Prostate gland (tissue), 2 donors: ENCODE data around the gene BZW2. TPM values are rescaled to one million over a fixed set of nuclear protein-coding genes. Genes with fewer than 3 reads are reported as not detected.

Experiments
- DNase-seq: peaks from one replicate; pipeline ENCODE4 v3.0.0-alpha.2; 2019; ENCODE audit warnings: low spot score
- H3K27ac ChIP-seq, 2 donors: fragments of 200-600 bp; sonication (generic); 2 replicates each; pipeline ENCODE4 v1.5.1; 2017 to 2019
- H3K27me3 ChIP-seq: fragments of 200-600 bp; sonication (generic); replicated peaks from 2 replicates; pipeline ENCODE4 v1.5.1; 2019; ENCODE audit not compliant: insufficient read depth
- H3K36me3 ChIP-seq, 2 donors: fragments of 200-600 bp; sonication (generic); 1 replicate in 1 of 2; 2 replicates in 1 of 2; pipeline versions ENCODE4 v1.5.1 to v1.8.1; 2017 to 2019
- H3K4me1 ChIP-seq: fragments of 200-600 bp; sonication (generic); replicated peaks from 2 replicates; pipeline ENCODE4 v1.5.1; 2019
- H3K4me3 ChIP-seq, 2 donors: fragments of 200-600 bp; sonication (generic); 2 replicates each; pipeline ENCODE4 v1.5.1; 2017 to 2019
- H3K9me3 ChIP-seq: fragments of 200-600 bp; sonication (generic); 2 replicates; pipeline ENCODE4 v1.5.1; 2017
- POLR2A ChIP-seq: fragments of 450-650 bp; IDR thresholded peaks from one replicate; pipeline ENCODE4 v1.6.1; 2016; ENCODE audit warnings: antibody characterized with exemption, mild to moderate bottlenecking
- POLR2AphosphoS5 ChIP-seq: sonication (generic); formaldehyde crosslinking; IDR thresholded peaks from one replicate; pipeline ENCODE4 v1.6.1; 2017; ENCODE audit warnings: antibody characterized with exemption
- WGBS: methylation state at CpG from one replicate; pipeline ENCODE4 v1.1.5; 2018; 5-methylcytosine and 5-hydroxymethylcytosine counted together
- intact Hi-C: fragments of 100-400 bp; cut with DNase I; formaldehyde crosslinking; loops from one replicate; pipeline ENCODE4 v1.14.2; 2022
- total RNA-seq, 2 donors: library from RNA; depleted of rRNA; stranded (reverse); fragments of >200 nt; gene quantifications; one replicate each; pipeline ENCODE4 v1.1.0, GENCODE V29; 2016
- TF ChIP-seq, protein P1 (sequence below), 4 experiments: fragments of 200-600 bp in 2 of 4; fragments of 450-650 bp in 2 of 4; sonication (generic) in 2 of 4; IDR thresholded peaks; 1 replicate in 3 of 4; 2 replicates in 1 of 4; pipeline ENCODE4 v1.5.1; 2016 to 2019; ENCODE audit warnings: antibody characterized with exemption in 4 of 4, mild to moderate bottlenecking in 2 of 4, moderate library complexity in 2 of 4

Gene BZW2
- total RNA-seq, 2 donors from 2014 or later, result 31.0 to 33.5 TPM

DNA sequence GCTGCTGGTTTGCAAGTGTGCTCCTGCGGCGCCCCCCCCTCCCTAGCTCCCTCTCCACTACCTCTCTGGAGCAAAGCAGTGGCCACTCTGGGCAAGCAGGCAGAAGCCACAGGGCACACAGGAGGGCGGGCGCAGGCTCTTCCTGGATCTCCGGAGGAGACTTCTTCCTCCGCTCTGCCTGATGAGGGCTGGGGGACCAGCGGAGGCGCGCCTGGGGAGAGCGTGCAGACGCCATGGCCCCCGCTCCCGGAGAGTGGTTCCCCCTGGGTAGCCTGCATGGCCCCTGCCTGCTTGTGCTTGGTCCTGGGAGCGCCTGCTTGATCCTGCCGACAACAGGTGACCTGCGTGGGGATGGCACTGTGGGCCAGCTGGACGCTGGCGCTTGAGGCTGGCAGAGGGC is 29.4 kb upstream of the BZW2 start:
- no peak for DNase-seq
- Histone ChIP-seq H3K36me3 (no peaks in the 10 kb centered on the region), H3K27ac (no peak overlapping the region), H3K27me3 (no peaks in the 10 kb centered on the region), H3K4me1 (no peaks in the 10 kb centered on the region), H3K9me3 (no peaks in the 10 kb centered on the region), H3K4me3 (no peak overlapping the region)
- TF ChIP-seq POLR2A, result no peak
- TF ChIP-seq POLR2AphosphoS5, result no peak
- TF ChIP-seq, protein P1, sequence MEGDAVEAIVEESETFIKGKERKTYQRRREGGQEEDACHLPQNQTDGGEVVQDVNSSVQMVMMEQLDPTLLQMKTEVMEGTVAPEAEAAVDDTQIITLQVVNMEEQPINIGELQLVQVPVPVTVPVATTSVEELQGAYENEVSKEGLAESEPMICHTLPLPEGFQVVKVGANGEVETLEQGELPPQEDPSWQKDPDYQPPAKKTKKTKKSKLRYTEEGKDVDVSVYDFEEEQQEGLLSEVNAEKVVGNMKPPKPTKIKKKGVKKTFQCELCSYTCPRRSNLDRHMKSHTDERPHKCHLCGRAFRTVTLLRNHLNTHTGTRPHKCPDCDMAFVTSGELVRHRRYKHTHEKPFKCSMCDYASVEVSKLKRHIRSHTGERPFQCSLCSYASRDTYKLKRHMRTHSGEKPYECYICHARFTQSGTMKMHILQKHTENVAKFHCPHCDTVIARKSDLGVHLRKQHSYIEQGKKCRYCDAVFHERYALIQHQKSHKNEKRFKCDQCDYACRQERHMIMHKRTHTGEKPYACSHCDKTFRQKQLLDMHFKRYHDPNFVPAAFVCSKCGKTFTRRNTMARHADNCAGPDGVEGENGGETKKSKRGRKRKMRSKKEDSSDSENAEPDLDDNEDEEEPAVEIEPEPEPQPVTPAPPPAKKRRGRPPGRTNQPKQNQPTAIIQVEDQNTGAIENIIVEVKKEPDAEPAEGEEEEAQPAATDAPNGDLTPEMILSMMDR (IDR thresholded peaks at IDR 0.05), result no peak
- 93% methylated on average over 17 of the region's 18 CpGs for WGBS
- intact Hi-C loops, result no loop called here

DNA sequence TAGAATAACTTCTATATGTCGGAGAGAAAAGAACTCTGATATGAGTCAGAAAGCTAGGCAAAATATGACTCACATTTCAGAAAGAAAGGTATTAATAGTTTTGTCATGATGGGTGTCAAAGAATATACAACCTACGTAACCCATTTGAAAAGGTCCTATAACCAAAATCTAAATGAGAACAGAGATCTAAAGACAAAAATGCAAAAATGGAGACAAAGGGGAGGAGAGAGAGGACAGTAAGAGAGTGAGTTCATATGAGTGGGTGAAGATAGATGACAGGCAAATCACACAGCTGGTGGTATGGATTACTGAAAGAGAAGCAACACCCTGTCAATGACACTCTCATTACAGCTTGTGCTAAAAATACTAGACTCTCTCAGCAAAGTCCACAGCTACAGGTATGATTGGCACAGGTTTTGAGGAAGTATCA is 26.0 kb upstream of the BZW2 start:
- 92% methylated on average over 2 of the region's 2 CpGs for WGBS
- H3K4me1 ChIP-seq, result no peaks in the 10 kb centered on the region
- TF ChIP-seq, protein P1 (IDR thresholded peaks at IDR 0.05), result no peak
- TF ChIP-seq POLR2A (no peak), POLR2AphosphoS5 (no peak)
- no peak overlapping the region for H3K4me3 ChIP-seq
- DNase-seq, result no peak
- H3K9me3 ChIP-seq, result no peaks in the 10 kb centered on the region
- intact Hi-C loops, result no loop called here
- H3K27ac ChIP-seq, result no peak overlapping the region
- H3K36me3 ChIP-seq, result no peaks in the 10 kb centered on the region
- H3K27me3 ChIP-seq, result no peaks in the 10 kb centered on the region

DNA sequence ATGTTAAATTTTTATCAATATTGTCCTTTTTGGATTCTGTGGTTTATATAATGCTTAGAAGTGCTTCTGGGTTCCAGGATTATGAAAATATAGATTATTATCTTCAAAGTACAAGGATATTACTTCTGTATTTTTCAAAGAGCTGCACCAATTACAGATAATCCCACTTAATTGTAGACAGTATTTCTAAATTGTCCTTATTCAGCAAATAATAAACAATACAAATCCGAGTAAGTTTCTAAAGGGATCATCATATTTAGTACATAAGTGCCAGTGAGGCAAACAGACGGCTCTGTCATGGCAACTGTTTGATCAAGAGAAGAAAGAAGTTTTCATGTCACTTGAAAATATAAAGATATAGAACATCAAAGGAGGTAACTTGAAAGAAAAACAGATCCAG is 19.6 kb upstream of the BZW2 start:
- H3K9me3 ChIP-seq, result no peaks in the 10 kb centered on the region
- H3K36me3 ChIP-seq, result no peaks in the 10 kb centered on the region
- 40% methylated on average over 2 of the region's 2 CpGs for WGBS
- no peak overlapping the region for H3K4me3 ChIP-seq
- no peak for TF ChIP-seq POLR2AphosphoS5
- H3K27ac ChIP-seq, result no peak overlapping the region
- DNase-seq, result no peak
- no peaks in the 10 kb centered on the region for H3K4me1 ChIP-seq
- no peaks in the 10 kb centered on the region for H3K27me3 ChIP-seq
- intact Hi-C loops, result no loop called here

DNA sequence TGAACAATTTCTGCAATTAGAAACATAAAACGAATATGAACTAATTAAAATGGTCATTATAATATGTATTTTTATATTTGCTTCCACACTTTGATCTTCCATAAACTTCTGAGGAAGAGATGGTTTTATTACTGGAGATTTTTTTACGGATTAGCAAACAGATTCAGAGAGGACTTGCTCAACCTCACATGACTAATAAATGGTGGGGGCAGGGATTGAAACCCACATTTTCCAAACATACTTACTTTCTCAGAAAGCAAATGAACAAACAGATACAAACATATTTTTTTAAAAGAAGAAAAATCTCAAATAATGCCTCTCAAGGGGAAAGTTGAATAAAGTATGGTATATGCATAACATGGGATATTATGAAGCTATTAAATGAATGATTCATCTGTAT is 18.7 kb upstream of the BZW2 start:
- TF ChIP-seq, protein P1 (IDR thresholded peaks at IDR 0.05), result no peak
- no peak for TF ChIP-seq POLR2A
- TF ChIP-seq POLR2AphosphoS5, result no peak
- intact Hi-C loops, result no loop called here
- H3K36me3 ChIP-seq, result no peaks in the 10 kb centered on the region
- H3K4me3 ChIP-seq, result no peak overlapping the region
- no peaks in the 10 kb centered on the region for H3K4me1 ChIP-seq
- DNase-seq, result no peak
- H3K27me3 ChIP-seq, result no peaks in the 10 kb centered on the region
- H3K27ac ChIP-seq, result no peak overlapping the region
- WGBS, result 38% methylated on average over 2 of the region's 2 CpGs
- no peaks in the 10 kb centered on the region for H3K9me3 ChIP-seq

DNA sequence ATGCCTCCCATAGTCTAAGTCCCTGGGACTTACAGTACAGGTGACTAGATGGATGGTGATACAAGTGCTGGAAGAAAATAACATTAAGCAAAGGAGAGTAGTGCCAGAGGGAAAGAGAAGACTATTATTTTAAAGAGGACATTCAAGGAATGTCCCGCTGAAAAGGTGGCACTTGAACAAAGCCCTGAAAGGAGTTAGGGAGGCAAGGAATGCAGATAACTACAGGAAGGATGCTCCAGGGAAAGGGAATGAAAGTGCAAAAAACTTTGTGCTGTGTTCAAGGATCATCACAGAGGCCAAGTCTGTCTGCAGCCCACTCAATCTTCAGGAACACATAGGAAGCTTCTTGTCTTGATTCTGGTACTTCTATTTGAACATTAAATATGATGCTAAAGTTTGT is 15.3 kb upstream of the BZW2 start:
- Histone ChIP-seq H3K36me3 (no peaks in the 10 kb centered on the region), H3K9me3 (no peaks in the 10 kb centered on the region), H3K4me3 (no peak overlapping the region), H3K27me3 (no peaks in the 10 kb centered on the region), H3K4me1 (no peaks in the 10 kb centered on the region), H3K27ac (no peak overlapping the region)
- no peak for TF ChIP-seq POLR2AphosphoS5
- DNase-seq, result no peak
- intact Hi-C loops, result no loop called here
- WGBS, result 73% methylated on average over 1 of the region's 1 CpG

DNA sequence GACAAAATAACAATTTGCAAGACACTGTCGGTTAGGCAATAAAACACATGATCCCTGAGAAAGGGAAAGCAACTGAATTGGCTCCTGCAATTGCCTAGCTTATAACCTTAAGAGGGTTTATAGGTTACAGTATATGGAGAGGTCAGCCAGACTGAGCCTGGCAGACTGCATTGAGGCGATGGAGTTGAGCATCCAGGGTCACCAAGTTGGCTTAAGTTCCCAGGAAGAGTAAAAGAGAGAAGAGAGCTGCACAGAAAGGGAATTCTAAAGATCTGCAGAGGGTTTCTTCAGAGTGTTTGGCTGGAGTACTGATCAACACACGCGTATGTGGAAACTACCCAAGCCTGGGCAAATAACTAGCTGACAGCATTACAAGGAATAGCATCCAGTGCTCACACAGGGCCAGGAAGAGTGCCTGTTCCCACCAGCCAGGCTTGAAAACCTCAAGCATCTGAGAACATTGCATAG is 11.7 kb upstream of the BZW2 start:
- H3K4me1 ChIP-seq, result no peaks in the 10 kb centered on the region
- WGBS, result 37% methylated on average over 4 of the region's 4 CpGs
- no peaks in the 10 kb centered on the region for H3K27me3 ChIP-seq
- no peaks in the 10 kb centered on the region for H3K36me3 ChIP-seq
- TF ChIP-seq, protein P1 (IDR thresholded peaks at IDR 0.05), result no peak
- no peak for TF ChIP-seq POLR2A
- intact Hi-C loops, result no loop called here
- no peak overlapping the region for H3K4me3 ChIP-seq
- no peak for DNase-seq
- no peak overlapping the region for H3K27ac ChIP-seq
- H3K9me3 ChIP-seq, result no peaks in the 10 kb centered on the region
